ENCODE measurements around the gene ADORA2A.

ADORA2A gene

GRCh38 chr22:24404561-24405275 lies 22.7 kb upstream of the ADORA2A start:
- no peak for DNase-seq

GRCh38 chr22:24405631-24406321 lies 21.6 kb upstream of the ADORA2A start:
- no peak for DNase-seq

GRCh38 chr22:24406322-24407277 lies 20.8 kb upstream of the ADORA2A start:
- DNase-seq, result no peak

DNA sequence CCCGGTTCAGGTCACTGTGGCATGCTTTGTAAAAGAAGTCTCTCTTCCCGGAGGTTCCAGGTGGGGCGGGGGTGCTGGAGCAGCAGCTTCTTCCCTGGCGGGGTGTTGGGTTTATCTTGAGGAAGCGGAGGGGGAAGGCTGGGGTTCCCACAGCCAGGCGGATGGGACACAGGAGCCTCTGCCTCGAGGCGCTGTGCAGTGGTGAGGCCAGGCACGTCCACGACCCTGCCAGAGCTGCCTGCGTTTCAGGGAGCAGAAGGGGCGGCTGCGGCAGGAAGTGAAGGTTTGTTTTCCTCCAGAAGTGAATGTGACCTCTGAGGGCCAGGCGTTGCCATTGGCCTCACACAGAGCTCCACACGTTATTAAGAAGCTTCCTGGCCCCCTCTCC lies 20.1 kb upstream of the ADORA2A start:
- DNase-seq, result no peak

GRCh38 chr22:24407884-24408283 lies 19.5 kb upstream of the ADORA2A start:
- DNase-seq, result no peak

DNA sequence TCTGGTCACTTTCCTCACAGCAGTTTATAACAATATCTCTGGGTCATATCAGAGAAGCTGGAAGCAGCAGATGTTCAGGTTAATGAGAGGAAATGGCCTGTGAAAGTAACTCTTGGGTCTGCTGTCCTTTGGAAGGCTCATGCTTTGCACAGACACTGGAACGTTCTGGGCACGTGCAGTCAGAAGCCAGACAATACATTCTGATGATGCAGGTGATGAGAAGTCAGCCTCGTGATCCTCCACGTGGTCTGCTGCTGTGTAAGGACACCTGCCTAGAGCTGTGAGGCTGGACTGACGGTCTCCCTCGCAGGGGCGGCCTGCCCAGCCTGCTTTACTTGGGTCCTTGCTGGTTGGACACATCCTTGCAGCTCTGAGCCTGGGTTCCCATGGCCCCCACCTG lies 18.8 kb upstream of the ADORA2A start:
- DNase-seq, result no peak

DNA sequence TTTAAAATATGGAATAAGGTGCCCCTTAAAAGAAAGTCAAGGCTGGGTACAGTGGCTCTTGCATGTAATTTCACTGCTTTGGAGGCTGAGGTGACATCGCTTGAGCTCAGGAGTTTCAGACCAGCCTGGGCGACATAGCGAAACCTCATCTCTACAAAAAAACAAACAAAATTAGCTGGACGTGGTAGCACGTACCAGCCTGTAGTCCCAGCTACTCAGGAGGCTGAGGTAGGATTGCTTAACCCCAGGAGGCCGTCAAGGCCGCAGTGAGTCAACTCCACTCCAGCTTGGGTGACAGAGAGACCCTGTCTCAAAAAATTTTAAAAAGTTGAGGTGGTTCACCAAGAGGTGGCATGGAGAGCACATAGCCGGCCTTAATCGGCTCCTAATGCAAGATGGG lies 17.7 kb upstream of the ADORA2A start:
- DNase-seq, result no peak

GRCh38 chr22:24410110-24410856 lies 17.1 kb upstream of the ADORA2A start:
- no peak for DNase-seq

- no peak for DNase-seq
Measured at GRCh38 chr22:24411256-24412004, 16.0 kb upstream of the ADORA2A start.

DNA sequence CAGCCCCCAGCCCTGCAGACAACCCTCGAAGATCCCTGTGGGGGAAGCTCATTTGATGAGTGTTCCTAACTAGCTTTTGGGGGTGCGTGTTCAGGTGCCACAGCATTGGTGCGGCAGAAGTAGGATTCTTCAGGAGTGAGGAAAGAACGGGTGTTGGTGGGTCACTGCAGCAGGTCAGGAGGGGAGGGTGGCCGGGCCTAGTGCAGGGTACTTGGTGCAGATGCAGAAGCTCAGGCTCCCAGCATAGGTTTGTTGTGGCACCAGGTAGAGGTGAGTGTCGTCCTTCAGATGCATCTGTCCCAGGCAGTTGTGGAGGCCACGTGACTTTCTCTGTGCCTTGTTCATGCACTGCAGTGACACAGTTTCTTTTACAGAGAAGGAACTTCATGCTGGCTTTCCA lies 15.1 kb upstream of the ADORA2A start:
- no peak for DNase-seq

- DNase-seq, result no peak
Measured at GRCh38 chr22:24413271-24413670, 14.1 kb upstream of the ADORA2A start.

DNA sequence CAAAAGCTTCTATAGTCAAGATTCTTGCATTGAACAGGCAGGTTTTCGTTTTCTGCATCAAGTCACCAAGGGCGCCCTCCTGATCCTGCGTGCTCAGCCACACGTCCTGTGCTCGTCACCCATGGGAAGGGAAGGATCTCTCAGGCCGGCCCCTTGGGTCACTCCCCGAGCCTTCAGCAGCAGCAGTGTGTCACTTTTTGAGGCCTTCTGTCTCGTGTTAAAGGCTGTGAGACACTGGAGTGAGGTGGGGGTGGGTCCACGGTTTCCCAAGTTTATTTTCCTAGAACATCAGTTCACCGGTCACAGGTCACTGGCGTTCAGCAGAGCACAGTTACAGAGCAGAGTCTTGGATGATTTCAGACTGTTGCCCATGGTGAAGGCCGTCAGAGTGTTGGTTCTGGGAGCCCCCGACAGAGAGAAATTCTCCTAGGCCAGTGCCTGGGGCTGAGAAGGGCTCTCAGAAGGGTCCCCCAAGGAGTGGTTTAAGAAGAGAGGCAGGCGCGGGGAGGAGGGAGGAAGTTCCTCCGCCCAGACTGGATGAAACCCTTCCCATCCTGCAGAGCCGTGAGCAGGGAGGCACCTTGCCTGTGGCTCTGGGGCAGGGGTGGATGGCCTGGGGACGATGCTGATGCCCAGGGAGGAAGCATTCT lies 13.5 kb upstream of the ADORA2A start:
- DNase-seq, result no peak

DNA sequence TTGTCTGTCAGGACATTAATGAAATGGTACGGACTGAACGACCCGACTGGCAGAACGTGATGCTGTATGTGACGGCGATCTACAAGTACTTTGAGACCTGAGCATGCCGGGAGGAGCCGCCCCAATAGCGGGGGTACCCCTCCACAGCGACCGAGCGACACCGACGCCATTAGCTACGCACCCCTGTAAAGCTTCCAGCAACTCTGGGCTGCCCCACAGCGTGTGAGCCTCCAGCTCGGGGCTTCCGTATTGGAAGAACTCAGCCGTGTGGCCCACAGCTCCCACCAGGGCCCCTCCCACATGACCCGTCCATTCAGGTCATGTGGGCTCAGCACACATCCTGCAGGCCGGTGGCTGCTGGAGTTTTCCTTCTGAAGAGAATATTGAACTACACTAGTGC lies 12.9 kb upstream of the ADORA2A start:
- no peak for DNase-seq

DNA sequence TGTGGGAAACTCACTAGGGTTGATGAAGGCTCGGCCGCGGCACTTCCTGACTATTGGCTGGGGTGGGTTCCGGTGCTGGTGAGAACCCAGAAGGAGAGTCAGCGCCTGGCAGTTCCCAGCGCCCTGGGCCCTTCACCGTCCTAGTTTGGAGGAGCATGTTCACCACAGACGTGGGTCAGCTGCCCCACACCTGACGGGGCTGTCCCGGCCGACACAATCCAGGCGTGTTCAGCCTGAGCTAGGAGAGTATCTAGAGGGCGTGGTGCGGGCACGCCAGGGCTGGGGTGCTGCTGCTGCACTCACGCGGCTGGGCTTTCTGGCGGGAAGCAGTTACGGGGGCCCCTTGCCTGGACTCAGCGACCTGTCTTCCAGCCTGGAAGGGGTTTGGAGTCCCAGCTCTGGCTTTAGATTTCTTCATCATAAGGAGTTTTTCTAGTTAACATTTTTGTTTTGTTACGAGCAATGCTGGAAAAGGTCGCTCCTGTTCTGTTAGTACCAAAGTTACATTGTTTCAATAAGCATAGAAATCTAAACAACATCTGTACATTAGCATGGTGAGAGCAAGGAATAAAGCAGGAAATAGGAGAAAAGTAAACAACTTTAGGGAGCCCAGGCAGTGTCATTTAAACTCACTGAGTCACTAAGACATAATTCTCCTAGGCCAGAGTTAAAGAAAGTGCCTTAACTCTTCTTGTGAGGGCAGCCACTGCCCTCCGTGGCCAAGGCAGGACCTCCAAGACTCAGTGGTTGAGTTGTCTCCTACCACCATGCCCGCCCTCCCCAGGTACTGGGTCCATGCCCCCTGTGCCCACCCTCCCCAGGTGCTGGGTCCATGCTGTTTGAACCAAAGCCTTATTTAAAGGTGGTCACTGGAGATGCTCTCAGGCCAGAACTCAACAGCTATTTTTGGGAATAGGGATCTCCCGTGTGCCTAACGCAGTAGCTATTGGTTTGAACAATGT lies 12.1 kb upstream of the ADORA2A start:
- DNase-seq, result no peak

DNA sequence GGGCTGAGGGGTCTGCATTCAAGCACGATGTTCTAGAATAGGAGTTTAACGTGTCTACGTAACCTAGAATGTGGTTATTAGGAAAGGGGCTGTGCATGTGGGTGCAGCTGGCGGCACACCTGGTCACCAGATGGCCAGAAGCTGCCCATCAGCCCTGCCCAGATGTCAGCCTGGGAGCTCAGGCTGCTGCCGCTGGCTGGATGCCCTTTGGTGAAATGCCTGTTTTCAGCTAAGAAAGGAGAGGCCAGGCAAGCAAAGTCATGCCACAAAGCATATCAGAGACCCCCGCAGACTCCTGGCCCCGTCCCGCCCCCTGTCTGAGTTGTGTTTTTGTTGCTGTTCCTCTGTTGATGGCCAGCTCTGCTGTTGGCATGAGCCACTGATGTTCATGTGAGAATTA lies 11.3 kb upstream of the ADORA2A start:
- DNase-seq, result no peak

GRCh38 chr22:24416611-24417010 lies 10.8 kb upstream of the ADORA2A start:
- DNase-seq, result no peak

GRCh38 chr22:24417200-24417599 lies 10.2 kb upstream of the ADORA2A start:
- no peak for DNase-seq

DNA sequence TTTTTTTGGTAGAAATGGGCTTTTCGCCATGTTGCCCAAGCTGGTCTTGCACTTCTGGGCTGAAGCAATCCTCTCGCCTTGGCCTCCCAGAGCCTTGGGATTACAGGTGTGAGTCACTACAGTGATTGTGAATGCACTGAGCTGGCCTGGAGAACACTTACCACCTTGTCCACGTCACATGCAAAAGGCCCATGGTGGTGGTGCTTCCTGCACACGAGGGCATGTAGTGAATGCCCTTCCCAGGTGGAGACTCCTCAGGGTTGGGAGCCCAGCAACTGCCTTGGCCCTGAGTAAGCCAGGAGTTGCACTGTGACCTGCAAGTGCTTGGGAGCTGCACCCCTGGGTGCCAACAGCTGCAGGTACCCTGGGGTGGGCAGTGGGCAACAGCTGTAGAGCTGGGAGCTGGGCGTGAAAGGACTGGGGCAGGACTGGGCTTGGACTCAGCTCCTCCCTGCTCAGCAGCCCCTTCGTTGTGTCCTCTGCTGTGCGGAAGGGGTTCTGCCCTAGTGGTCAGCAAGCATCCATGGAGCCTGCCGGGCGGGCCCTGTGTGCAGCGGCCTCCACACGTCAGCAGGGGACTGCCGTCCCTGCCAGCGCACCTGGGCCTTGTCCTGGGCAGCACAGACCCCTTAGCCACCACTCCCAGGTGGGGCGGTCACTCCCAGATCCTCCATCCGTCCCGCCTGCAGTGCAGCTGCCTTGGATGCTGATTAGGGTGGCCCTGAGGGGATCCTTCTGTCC lies 9.3 kb upstream of the ADORA2A start:
- DNase-seq, result no peak

GRCh38 chr22:24418786-24419474 lies 8.5 kb upstream of the ADORA2A start:
- DNase-seq, result no peak

Measured in activated CD4-positive, CD25-positive, alpha-beta regulatory T cell treated with anti-CD3 and anti-CD28 coated beads, Interleukin-2, amount 50 U/mL, for 72 hours (primary cell).